ENCODE data around the gene GPRC5C. TPM values are rescaled to one million over a fixed set of nuclear protein-coding genes. Genes with fewer than 3 reads are reported as not detected.

GPRC5C gene
- total and polyA plus RNA-seq, 2 of the 13 experiments (the other 11 are each of a cell fraction or from before 2014, with no cell fraction given): 85.6 to 300 TPM

DNA sequence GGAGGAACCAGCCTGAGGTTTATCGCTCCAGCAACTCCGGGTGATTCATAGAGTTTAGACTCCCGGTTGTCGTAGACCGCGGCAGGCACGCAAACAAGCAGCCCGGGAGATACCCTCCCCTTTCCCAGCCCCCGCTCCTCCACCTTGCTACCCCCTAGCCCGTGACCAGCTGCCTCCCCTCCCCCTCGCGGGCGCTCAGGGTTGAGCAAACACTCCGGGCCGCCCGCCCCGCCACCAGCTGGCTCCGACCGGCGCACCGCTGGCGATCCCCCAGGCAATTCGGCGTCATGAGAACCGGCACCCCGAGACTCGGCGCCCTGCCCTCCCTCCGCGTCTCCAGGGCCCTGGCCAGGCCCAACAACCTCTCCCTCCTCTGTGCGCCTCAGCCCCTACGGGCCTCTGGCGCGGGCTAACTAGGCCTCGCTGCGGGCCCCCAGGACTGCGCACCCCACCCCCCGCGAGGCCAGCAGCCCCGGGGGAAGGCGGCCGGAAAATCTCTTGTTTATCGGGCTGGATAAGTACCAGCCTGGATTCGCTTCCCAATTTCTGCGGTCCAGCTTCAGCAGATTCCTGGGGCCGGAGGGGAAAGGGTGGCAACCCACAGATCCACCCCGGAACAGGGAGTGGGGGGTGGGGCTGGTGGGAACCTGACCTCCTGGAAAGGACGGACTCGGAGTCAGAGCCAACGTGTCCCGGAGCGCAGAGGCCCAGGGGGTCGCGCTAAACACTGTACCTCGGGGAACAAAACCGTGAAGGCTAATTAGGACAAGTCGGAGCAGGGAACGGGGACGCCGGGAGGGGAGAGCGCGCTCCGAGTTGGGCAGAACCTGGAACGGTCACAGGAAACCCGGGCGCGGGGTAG lies 951 bp upstream of the GPRC5C start (continued):
- TF ChIP-seq HIVEP1 (CRISPR knock-in tag; IDR thresholded peaks at IDR 0.05): 0 out of 2 replicates have a peak, but pooled peaks have one; percentile 42
- peak; percentile 65 for TF ChIP-seq SAFB2 (CRISPR knock-in tag; IDR thresholded peaks at IDR 0.05; ENCODE audit: borderline replicate concordance, low read depth)
- TF ChIP-seq ZFP41 (CRISPR knock-in tag; IDR thresholded peaks at IDR 0.05; ENCODE audit: borderline replicate concordance): peak; percentile 15; the same call in 1 of the 2 replicates
- peak; percentile 79 for TF ChIP-seq ZNF232 (CRISPR knock-in tag; IDR thresholded peaks at IDR 0.05; ENCODE audit: borderline replicate concordance)
- TF ChIP-seq DMAP1 (CRISPR knock-in tag; IDR thresholded peaks at IDR 0.05): peak; percentile 61
- no peak; the same call in none of the 2 replicates for TF ChIP-seq TBX2 (CRISPR knock-in tag; IDR thresholded peaks at IDR 0.05; ENCODE audit: borderline replicate concordance)
- TF ChIP-seq HMG20A (CRISPR knock-in tag; IDR thresholded peaks at IDR 0.05; ENCODE audit: borderline replicate concordance): peak; percentile 66; the same call in 1 of the 2 replicates
- no peak for TF ChIP-seq U2AF2 (IDR thresholded peaks at IDR 0.05; ENCODE audit: low read depth, low read length)
- TF ChIP-seq FLYWCH1 (CRISPR knock-in tag; IDR thresholded peaks at IDR 0.05): no peak
- TF ChIP-seq ELF1 (CRISPR knock-in tag; IDR thresholded peaks at IDR 0.05): peak; percentile 68
- TF ChIP-seq ZNF703 (CRISPR knock-in tag; IDR thresholded peaks at IDR 0.05; ENCODE audit: borderline replicate concordance): peak; percentile 74; the same call in 1 of the 2 replicates
- TF ChIP-seq, protein P1, sequence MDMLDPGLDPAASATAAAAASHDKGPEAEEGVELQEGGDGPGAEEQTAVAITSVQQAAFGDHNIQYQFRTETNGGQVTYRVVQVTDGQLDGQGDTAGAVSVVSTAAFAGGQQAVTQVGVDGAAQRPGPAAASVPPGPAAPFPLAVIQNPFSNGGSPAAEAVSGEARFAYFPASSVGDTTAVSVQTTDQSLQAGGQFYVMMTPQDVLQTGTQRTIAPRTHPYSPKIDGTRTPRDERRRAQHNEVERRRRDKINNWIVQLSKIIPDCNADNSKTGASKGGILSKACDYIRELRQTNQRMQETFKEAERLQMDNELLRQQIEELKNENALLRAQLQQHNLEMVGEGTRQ (IDR thresholded peaks at IDR 0.05; ENCODE audit: low read depth, low read length): no peak
- TF ChIP-seq, protein P1 (CRISPR knock-in tag; IDR thresholded peaks at IDR 0.05; ENCODE audit: borderline replicate concordance): peak; percentile 40
- peak; percentile 78 for TF ChIP-seq FOXA3 (CRISPR knock-in tag; IDR thresholded peaks at IDR 0.05)
- no peak; the same call in 1 of the 2 replicates for TF ChIP-seq ELF3 (CRISPR knock-in tag; IDR thresholded peaks at IDR 0.05)
- TF ChIP-seq FOXC1 (CRISPR knock-in tag; IDR thresholded peaks at IDR 0.05; ENCODE audit: borderline replicate concordance): 0 out of 2 replicates have a peak, but pooled peaks have one; percentile 67
- no peak; the same call in 1 of the 2 replicates for TF ChIP-seq ADNP (CRISPR knock-in tag; IDR thresholded peaks at IDR 0.05)
- TF ChIP-seq, protein P2, sequence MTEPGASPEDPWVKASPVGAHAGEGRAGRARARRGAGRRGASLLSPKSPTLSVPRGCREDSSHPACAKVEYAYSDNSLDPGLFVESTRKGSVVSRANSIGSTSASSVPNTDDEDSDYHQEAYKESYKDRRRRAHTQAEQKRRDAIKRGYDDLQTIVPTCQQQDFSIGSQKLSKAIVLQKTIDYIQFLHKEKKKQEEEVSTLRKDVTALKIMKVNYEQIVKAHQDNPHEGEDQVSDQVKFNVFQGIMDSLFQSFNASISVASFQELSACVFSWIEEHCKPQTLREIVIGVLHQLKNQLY (CRISPR knock-in tag; IDR thresholded peaks at IDR 0.05): peak; percentile 62
- peak; percentile 79 for TF ChIP-seq RBM39 (IDR thresholded peaks at IDR 0.05; ENCODE audit: low read depth, low read length, poor library complexity, severe bottlenecking)
- TF ChIP-seq ZNF224 (CRISPR knock-in tag; IDR thresholded peaks at IDR 0.05): no peak; the same call in 1 of the 2 replicates
- no peak for TF ChIP-seq TEAD2 (CRISPR knock-in tag; IDR thresholded peaks at IDR 0.05)

All from HepG2 (cell line).